Immature natural killer cell (primary cell): ENCODE measurements around the gene FIGNL1. TPM values are rescaled to one million over a fixed set of nuclear protein-coding genes. Genes with fewer than 3 reads are reported as not detected.
"Not testable (repeated sequence)": the region's sequence is repeated elsewhere in the genome, so short reads cannot be mapped to it uniquely, and the experiment has no call there.

Experiments
- DNase-seq, 3 donors: peaks; one replicate each; pipeline ENCODE4 v3.0.0; 2022; ENCODE audit warnings: mixed read lengths in 1 of 3
- H3K27ac Mint-ChIP-seq, 6 donors: one replicate each; pipeline ENCODE4 v1.8.0; 2020; ENCODE audit warnings: mixed read lengths in 6 of 6, mild to moderate bottlenecking in 5 of 6, inconsistent platforms in 4 of 6, moderate library complexity in 3 of 6
- H3K27me3 Mint-ChIP-seq, 3 donors: one replicate each; pipeline ENCODE4 v1.8.0; 2020 to 2021; ENCODE audit warnings: low read depth in 3 of 3, mild to moderate bottlenecking in 3 of 3, mixed read lengths in 3 of 3, moderate library complexity in 3 of 3, inconsistent platforms in 1 of 3
- H3K36me3 Mint-ChIP-seq, 3 donors: one replicate each; pipeline ENCODE4 v1.8.0; 2020; ENCODE audit warnings: mixed read lengths in 3 of 3, inconsistent platforms in 2 of 3, mild to moderate bottlenecking in 2 of 3
- H3K4me1 Mint-ChIP-seq, 2 donors: one replicate each; pipeline ENCODE4 v1.8.0; 2020; ENCODE audit warnings: inconsistent platforms in 2 of 2, mild to moderate bottlenecking in 2 of 2, mixed read lengths in 2 of 2, moderate library complexity in 1 of 2
- H3K4me3 Mint-ChIP-seq, 5 donors: one replicate each; pipeline ENCODE4 v1.8.0; 2020; ENCODE audit warnings: mild to moderate bottlenecking in 5 of 5, mixed read lengths in 5 of 5, inconsistent platforms in 3 of 5, moderate library complexity in 3 of 5
- H3K9me3 Mint-ChIP-seq, 6 donors: one replicate each; pipeline ENCODE4 v1.8.0; 2020; ENCODE audit warnings: mild to moderate bottlenecking in 6 of 6, mixed read lengths in 6 of 6, inconsistent platforms in 4 of 6, moderate library complexity in 3 of 6
- polyA plus RNA-seq, 3 donors: library from polyadenylated mRNA; unstranded; fragments of 300-500 nt; fragmentation: Illumina TruSeq; gene quantifications; one replicate each; pipeline ENCODE4 v1.2.3, GENCODE V29; 2021

Gene FIGNL1
- polyA plus RNA-seq, 3 donors from 2014 or later: 1.8 to 10.3 (median 3.7) TPM

DNA sequence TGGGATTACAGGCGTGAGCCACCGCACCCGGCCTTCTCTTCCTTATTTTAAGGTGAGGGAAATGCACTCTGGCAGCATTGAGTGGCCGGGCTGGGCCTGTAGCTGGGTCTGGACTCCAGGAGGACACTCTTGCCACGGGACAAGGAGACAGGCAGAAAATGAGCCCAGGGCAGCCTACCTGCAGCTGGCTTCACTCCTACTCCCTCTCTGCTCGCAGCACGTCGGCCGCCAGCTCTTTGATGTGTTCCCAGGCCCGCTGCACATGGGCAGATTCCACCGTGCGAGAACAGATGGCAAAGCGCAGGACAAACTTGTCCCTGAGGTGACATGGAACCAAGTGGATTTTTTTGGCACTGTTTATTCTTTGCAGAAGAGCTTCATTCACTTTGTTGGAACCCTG is 12.9 kb upstream of the FIGNL1 start:
- no peaks in the 10 kb centered on the region for H3K9me3 Mint-ChIP-seq
- no peak overlapping the region for H3K4me3 Mint-ChIP-seq
- H3K4me1 Mint-ChIP-seq: peaks cover 6 to 7% of the 10 kb centered on the region in 2 donors
- no peak for DNase-seq
- H3K36me3 Mint-ChIP-seq: no peaks in the 10 kb centered on the region
- H3K27me3 Mint-ChIP-seq: peaks cover 2 to 3% (median 2%) of the 10 kb centered on the region in 3 donors
- H3K27ac Mint-ChIP-seq: no peak overlapping the region

DNA sequence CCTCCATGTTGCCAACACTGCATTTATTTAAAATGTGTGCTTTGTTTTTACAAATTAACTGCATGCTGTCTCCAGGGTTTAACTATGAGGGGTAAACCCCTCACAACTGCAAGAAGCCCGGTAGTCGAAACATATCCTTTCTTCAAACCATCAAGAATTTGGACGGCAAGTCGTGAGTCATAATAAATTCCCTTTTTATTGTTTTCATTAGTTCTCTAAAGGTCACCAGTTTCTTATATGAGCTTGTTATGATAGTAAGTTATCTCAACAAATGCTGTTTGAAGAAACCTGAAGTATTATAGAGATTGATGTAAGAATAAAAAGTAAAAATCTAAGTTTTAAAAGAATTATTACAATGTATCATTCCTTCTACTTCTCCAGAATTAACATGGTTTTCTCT is 12.2 kb upstream of the FIGNL1 start:
- Mint-ChIP-seq H3K4me1 (peaks cover 0 to under 1% of the 10 kb centered on the region in 2 donors), H3K9me3 (no peaks in the 10 kb centered on the region), H3K4me3 (no peak overlapping the region), H3K36me3 (no peaks in the 10 kb centered on the region), H3K27ac (no peak overlapping the region), H3K27me3 (peaks cover 2 to 4% (median 2%) of the 10 kb centered on the region in 3 donors)
- no peak for DNase-seq

DNA sequence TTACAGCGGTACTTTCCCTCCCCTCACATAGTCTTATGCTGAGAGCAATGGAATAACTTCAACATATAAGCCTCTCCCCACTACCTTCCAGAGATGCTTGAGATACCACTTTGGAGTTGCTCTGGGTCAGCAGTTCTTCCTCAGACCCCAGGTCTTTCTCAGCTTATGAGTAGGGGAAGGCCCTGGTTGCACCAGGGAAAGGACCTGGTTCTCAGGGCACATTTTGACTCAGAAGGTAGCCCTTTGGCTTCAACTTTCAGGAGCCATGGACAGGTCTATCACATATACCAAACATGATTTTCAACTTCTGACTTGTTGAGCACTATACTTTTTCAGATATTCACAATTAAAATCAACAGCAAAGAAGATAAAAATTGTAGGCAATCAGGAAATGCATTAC is 11.5 kb upstream of the FIGNL1 start:
- Mint-ChIP-seq H3K4me1 (no peaks in the 10 kb centered on the region), H3K27ac (no peak overlapping the region), H3K9me3 (no peaks in the 10 kb centered on the region), H3K4me3 (no peak overlapping the region), H3K27me3 (peaks cover 2 to 6% (median 2%) of the 10 kb centered on the region in 3 donors), H3K36me3 (no peaks in the 10 kb centered on the region)
- DNase-seq: no peak

DNA sequence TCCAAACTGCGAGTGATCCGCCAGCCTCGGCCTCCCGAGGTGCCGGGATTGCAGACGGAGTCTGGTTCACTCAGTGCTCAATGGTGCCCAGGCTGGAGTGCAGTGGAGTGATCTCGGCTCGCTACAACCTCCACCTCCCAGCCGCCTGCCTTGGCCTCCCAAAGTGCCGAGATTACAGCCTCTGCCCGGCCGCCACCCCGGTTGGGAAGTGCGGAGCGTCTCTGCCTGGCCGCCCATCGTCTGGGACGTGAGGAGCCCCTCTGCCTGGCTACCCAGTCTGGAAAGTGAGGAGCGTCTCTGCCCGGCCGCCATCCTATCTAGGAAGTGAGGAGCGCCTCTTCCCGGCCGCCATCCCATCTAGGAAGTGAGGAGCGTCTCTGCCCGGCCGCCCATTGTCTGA is 9.0 kb upstream of the FIGNL1 start:
- not testable (repeated sequence) for H3K36me3 Mint-ChIP-seq, H3K27ac Mint-ChIP-seq, H3K4me1 Mint-ChIP-seq, H3K9me3 Mint-ChIP-seq, DNase-seq, H3K4me3 Mint-ChIP-seq
- peaks cover 2 to 12% (median 7%) of the 10 kb centered on the region in 3 donors for H3K27me3 Mint-ChIP-seq

DNA sequence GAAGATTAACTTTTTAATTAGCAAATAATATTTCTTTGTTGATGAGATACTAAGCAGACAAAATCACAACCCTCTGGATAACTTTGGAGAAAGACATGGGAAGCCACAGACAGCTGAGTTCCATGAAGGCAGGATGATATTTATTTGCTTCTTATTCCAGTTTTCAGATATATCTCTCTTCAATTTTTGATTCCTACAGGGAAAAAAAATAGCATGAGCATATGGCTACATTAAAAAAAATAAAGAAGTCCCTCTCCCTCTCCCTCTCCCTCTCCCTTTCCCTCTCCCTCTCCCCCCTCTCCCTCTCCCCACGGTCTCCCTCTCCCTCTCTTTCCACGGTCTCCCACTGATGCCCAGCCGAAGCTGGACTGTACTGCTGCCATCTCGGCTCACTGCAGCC is 8.5 kb upstream of the FIGNL1 start:
- not testable (repeated sequence) for DNase-seq, H3K4me3 Mint-ChIP-seq, H3K4me1 Mint-ChIP-seq, H3K9me3 Mint-ChIP-seq, H3K36me3 Mint-ChIP-seq, H3K27ac Mint-ChIP-seq
- peaks cover 2 to 12% (median 8%) of the 10 kb centered on the region in 3 donors for H3K27me3 Mint-ChIP-seq

DNA sequence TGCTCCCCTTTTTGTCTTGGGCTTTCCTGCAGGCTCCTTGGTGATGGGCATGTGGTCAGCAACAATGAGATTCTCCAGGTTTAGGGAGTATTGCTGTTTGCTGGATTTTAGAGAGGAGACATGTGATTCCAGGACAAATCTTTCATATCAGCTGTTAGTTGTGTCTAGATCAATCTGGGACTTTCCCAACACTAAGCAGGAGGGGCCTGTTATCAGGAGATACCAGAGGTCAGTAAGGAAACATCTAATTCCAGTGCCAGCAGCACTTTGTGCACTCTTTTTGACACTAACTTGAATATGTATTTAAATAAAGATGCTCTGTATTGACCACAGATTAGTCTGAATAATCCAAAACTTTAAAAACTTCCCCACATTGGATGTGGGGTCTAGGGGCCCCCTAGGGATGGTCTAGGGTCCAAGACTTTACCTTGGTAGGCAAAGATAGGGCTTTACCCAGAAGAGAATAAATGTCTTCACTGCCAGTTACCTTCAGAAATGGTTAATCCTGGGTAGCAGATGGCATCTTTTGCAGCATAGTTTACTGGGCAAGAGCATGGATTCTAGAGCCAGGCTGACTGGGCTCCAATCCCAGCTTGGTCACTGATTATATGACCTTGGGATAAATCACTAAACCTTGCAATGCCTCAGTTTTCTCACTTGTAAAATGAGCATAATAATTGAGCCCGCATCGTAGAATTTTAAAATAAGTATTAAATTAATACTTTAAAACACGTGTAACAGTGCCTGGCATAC is 6.4 kb upstream of the FIGNL1 start:
- Mint-ChIP-seq H3K36me3 (no peaks in the 10 kb centered on the region), H3K9me3 (no peaks in the 10 kb centered on the region), H3K4me1 (no peaks in the 10 kb centered on the region), H3K27ac (peak overlapping the region in 1 of 6 donors; percentile 67), H3K27me3 (peaks cover 0 to 14% (median 12%) of the 10 kb centered on the region in 3 donors), H3K4me3 (no peak overlapping the region)
- DNase-seq: no peak

DNA sequence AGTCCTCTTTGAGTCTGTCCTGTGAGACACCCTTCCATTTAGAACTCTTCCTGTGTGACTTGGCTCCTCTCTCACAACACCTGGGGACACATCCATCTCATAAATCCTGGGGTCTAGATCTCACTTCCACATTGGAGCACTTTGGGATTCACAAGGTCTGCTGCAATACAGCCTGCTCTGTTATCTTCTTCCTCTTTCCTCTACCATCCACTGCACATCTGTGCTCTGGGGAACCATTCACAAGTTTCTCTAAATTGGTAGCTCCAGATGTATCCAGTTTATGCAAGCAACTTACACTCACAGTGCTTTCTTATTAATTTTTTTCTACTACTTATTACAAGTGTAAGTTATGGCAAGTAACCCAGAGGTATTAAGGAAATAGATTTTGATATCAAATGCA is 5.5 kb upstream of the FIGNL1 start:
- Mint-ChIP-seq H3K9me3 (no peaks in the 10 kb centered on the region), H3K36me3 (no peaks in the 10 kb centered on the region), H3K27ac (no peak overlapping the region), H3K4me3 (no peak overlapping the region), H3K27me3 (peaks cover 0 to 14% (median 12%) of the 10 kb centered on the region in 3 donors), H3K4me1 (peaks cover 5 to 8% of the 10 kb centered on the region in 2 donors)
- no peak for DNase-seq

DNA sequence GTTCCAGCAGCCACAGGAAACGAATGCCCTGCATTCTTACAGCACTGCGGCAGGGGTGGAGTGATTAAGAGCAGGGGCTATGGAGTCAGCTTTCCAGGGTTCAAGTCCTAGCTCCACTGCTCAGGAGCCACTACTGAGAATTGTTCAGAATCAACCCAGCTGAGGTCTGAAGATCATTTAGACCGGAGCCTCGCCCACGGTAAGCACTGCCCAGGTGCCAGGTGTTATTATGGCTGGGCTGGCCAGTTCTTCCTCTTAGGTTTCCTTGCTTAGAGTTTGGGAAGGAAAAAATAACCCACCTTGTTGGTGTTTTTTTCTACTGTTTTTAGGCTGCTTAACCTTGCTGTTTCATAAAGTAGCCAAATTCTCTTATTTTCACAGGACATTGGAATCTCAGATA is 4.8 kb upstream of the FIGNL1 start:
- Mint-ChIP-seq H3K4me3 (no peak overlapping the region), H3K27me3 (peaks cover 0 to 14% (median 12%) of the 10 kb centered on the region in 3 donors), H3K4me1 (peaks cover 9 to 14% of the 10 kb centered on the region in 2 donors), H3K27ac (no peak overlapping the region), H3K36me3 (no peaks in the 10 kb centered on the region), H3K9me3 (no peaks in the 10 kb centered on the region)
- DNase-seq: no peak

DNA sequence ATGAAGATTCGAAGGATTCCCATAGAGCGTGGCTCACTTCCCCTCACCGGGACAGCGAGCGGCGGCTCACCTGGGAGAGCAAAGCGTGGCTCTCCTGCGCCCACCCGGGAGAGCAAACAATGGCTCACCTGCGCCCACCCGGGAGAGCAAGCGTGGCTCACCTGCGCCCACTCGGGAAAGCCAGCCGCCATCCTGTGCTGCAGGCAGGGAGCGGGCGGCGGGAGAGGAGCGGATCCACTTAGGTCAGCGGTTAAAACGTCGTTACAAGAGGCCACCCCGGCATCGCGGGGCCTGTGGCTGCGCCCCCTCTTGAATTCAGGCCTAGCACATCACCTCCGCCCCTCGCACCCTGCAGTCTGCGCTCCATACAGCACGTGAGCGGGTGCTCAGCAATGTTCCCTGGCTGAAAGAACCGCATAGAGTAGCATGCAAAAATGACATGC is 461 bp upstream of the FIGNL1 start:
- peak overlapping the region; percentile 89 to 94 (median 91) for H3K4me3 Mint-ChIP-seq
- peaks cover 8 to 16% (median 12%) of the 10 kb centered on the region in 3 donors for H3K36me3 Mint-ChIP-seq
- H3K27ac Mint-ChIP-seq: peak overlapping the region; percentile 70 to 94 (median 84)
- no peak for DNase-seq
- H3K9me3 Mint-ChIP-seq: no peaks in the 10 kb centered on the region
- peaks cover 18 to 26% of the 10 kb centered on the region in 2 donors for H3K4me1 Mint-ChIP-seq
- H3K27me3 Mint-ChIP-seq: peaks cover 0 to 14% (median 4%) of the 10 kb centered on the region in 3 donors

DNA sequence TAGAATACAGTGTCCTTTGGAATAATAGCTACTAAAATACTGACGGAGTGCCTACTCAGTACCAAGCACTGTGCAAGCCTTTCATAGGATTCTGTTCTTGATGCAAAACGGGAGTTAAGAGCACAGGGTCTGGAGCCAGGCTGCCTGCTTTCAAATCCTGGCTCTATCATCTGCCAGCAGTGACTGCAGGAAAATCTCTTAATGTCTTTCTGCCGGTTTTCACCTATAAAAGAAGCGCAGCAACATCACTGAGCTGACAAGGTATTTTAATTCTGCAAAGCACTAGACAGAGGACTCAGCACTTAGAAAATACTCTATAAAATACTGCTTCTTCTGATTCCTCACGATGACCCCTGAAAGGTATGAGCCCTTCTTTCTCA is 659 bp downstream of the FIGNL1 start:
- Mint-ChIP-seq H3K27ac (peak overlapping the region; percentile 0 to 92 (median 75)), H3K9me3 (no peaks in the 10 kb centered on the region), H3K4me1 (peaks cover 18 to 26% of the 10 kb centered on the region in 2 donors), H3K27me3 (peaks cover 0 to 10% (median 3%) of the 10 kb centered on the region in 3 donors), H3K4me3 (peak overlapping the region; percentile 89 to 94 (median 91)), H3K36me3 (peaks cover 11 to 26% (median 14%) of the 10 kb centered on the region in 3 donors)
- DNase-seq: no peak

DNA sequence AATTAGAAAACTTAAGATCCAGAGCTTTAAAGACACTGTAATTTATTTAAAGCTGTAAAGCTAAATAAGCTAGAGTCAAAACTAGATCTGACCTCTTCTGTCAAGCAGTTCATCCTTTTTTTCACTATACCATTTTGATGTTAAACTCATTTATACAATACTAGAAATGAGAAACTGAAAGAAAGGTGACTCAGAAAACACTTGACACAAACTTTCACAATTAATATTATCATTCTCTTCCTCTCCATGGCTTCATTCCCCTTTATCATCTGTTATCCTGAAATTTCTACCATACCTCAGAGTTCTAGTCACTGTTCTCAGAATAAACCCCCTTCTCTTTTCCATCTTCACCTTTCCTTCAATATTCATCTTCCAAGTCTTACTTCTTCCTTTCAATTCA is 1.3 kb downstream of the FIGNL1 start:
- no peak for DNase-seq
- H3K4me1 Mint-ChIP-seq: peaks cover 18 to 26% of the 10 kb centered on the region in 2 donors
- H3K27me3 Mint-ChIP-seq: peaks cover 0 to 10% (median 3%) of the 10 kb centered on the region in 3 donors
- H3K4me3 Mint-ChIP-seq: peak overlapping the region in 3 of 5 donors; percentile 2 to 89 (median 59)
- H3K27ac Mint-ChIP-seq: peak overlapping the region in 5 of 6 donors; percentile 0 to 86 (median 70)
- no peaks in the 10 kb centered on the region for H3K9me3 Mint-ChIP-seq
- peaks cover 11 to 30% (median 17%) of the 10 kb centered on the region in 3 donors for H3K36me3 Mint-ChIP-seq

DNA sequence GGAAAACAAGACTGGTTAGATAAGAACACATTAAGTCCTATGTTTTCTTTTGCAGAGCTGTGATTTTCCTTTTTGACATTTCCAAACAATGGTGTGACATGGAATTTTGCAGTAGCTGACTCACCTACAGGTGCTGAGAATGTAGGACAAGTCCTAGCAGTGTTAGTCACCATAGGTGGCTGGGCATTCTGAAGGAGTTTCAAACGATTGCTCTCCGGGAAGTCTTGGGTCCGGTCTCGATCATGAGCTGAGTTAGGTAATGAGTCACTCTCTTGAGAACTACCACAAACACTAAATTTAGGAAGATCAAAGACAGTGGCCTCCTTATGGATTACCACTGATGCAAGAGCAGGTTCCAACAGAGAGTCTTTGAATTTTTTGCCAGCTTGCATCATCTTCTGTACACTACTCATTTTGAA is 3.6 kb downstream of the FIGNL1 start:
- H3K4me1 Mint-ChIP-seq: peaks cover 18 to 26% of the 10 kb centered on the region in 2 donors
- H3K27me3 Mint-ChIP-seq: peaks cover 0 to 3% (median 3%) of the 10 kb centered on the region in 3 donors
- H3K4me3 Mint-ChIP-seq: no peak overlapping the region
- no peak overlapping the region for H3K27ac Mint-ChIP-seq
- DNase-seq: no peak
- H3K9me3 Mint-ChIP-seq: no peaks in the 10 kb centered on the region
- peaks cover 17 to 37% (median 18%) of the 10 kb centered on the region in 3 donors for H3K36me3 Mint-ChIP-seq

DNA sequence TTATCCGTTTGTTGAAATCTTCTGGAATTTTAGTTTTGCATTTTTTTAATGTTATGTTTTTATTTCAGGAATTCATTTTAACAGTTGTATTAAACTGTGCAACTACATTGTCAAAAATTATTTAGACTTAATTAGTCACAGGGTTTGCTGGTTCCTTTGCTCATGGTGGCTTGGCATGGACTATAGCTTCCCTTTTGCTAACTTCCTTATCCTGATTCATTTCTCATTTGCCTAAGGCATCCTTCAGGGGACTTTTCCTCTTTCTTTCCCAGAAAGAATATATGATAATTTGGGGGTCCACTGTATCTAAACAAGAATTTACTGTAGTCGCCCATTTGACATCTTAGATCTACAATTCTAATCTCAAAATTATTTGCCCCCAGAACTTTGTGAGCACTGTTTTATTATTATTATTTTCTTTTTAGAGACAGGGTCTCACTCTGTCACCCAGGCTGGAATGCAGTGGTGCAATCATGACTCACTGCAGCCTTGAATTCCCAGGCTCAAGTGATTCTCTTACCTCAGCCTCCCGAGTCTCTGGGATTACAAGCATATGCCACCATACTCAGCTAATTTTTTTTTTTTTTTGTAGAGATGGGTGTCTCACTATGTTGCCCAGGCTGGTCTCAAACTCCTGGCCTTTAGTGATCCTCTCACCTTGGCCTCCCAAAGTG is 13.9 kb downstream of the FIGNL1 start:
- Mint-ChIP-seq H3K36me3 (peaks cover 12 to 19% (median 19%) of the 10 kb centered on the region in 3 donors), H3K4me3 (no peak overlapping the region), H3K27ac (no peak overlapping the region), H3K4me1 (no peaks in the 10 kb centered on the region), H3K9me3 (no peaks in the 10 kb centered on the region), H3K27me3 (no peaks in the 10 kb centered on the region)
- DNase-seq: no peak

DNA sequence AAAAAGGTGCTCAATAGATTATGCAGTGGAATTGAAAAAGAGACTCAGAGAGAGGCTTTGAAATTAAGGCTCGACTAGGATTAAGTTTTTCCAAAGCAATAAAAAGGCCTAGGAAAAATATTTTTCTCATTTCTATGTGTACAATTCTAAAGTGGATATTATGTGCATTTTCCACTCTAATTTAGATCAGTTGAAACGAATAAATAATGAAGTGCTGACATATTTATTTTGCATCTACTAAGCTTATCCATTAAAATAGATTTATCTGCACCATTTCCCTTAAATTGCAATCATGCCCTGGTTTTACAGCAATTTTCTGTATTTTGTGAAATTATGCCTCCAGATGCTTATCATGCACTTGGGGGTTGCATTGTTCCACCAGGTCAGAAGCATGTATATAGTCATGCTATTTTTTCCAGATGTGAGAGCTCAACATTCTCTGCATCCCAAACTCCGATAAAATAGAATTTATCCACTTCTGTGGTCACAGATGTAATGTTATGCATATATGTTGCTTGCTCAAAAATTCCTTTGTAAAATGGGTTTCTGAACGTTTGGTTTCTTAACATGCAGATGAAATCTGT is 18.3 kb downstream of the FIGNL1 start:
- no peak for DNase-seq
- Mint-ChIP-seq H3K27ac (no peak overlapping the region), H3K27me3 (peaks cover 0 to 3% (median 2%) of the 10 kb centered on the region in 3 donors), H3K4me1 (no peaks in the 10 kb centered on the region), H3K9me3 (no peaks in the 10 kb centered on the region), H3K36me3 (peaks cover 0 to 5% (median under 1%) of the 10 kb centered on the region in 3 donors), H3K4me3 (no peak overlapping the region)
